GM20431 (cell line): ENCODE measurements around the gene RSU1.

Source experiments
- in situ Hi-C: fragments of 300-500 bp; cut with MseI, MboI; formaldehyde crosslinking; loops from one replicate; pipeline ENCODE4 v1.15.0; 2020; ENCODE audit warnings: low sequenced_read_pairs; ENCODE audit not compliant: unreplicated experiment

The RSU1 gene

GRCh38 chr10:16817125-16818019, at the start of gene RSU1:
Gene RSU1, minus strand, starts transcription at chr10:16817424. Its CDS starts 343 bp downstream, at chr10:16817081.
- in situ Hi-C loops, result no loop called here

- in situ Hi-C loops, result no loop called here
Observed at GRCh38 chr10:16866541-16867275, 49.5 kb upstream of the RSU1 start.

GRCh38 chr10:16865766-16866165, 48.5 kb upstream of the RSU1 start:
- in situ Hi-C loops, result no loop called here

GRCh38 chr10:16863766-16864165, 46.5 kb upstream of the RSU1 start:
- in situ Hi-C loops, result no loop called here

GRCh38 chr10:16857419-16857818, 40.2 kb upstream of the RSU1 start:
- in situ Hi-C loops, result no loop called here

- in situ Hi-C loops, result no loop called here
Observed at GRCh38 chr10:16856567-16856966, 39.3 kb upstream of the RSU1 start.

GRCh38 chr10:16856092-16856491, 38.9 kb upstream of the RSU1 start:
- in situ Hi-C loops, result no loop called here

- in situ Hi-C loops, result no loop called here
Observed at GRCh38 chr10:16854623-16855022, 37.4 kb upstream of the RSU1 start.

- in situ Hi-C loops, result no loop called here
Observed at GRCh38 chr10:16853809-16854208, 36.6 kb upstream of the RSU1 start.

- in situ Hi-C loops, result no loop called here
Observed at GRCh38 chr10:16853201-16853600, 36.0 kb upstream of the RSU1 start.

- in situ Hi-C loops, result no loop called here
Observed at GRCh38 chr10:16852624-16853023, 35.4 kb upstream of the RSU1 start.

- in situ Hi-C loops, result loop anchor here (10.0 to 25.0 kb wide), 2 partner anchors 406 to 589 kb away; no protein-coding TSS in a partner anchor
Observed at GRCh38 chr10:16848562-16849154, 31.4 kb upstream of the RSU1 start.

GRCh38 chr10:16847644-16848043, 30.4 kb upstream of the RSU1 start:
- in situ Hi-C loops, result loop anchor here (10.0 to 25.0 kb wide), 2 partner anchors 407 to 590 kb away; no protein-coding TSS in a partner anchor

GRCh38 chr10:16845248-16845647, 28.0 kb upstream of the RSU1 start:
- in situ Hi-C loops, result loop anchor here (10.0 to 25.0 kb wide), 2 partner anchors 410 to 592 kb away; no protein-coding TSS in a partner anchor

- in situ Hi-C loops, result loop anchor here (10.0 to 25.0 kb wide), 2 partner anchors 411 to 594 kb away; no protein-coding TSS in a partner anchor
Observed at GRCh38 chr10:16843252-16843870, 26.1 kb upstream of the RSU1 start.

- in situ Hi-C loops, result loop anchor here (25.0 kb wide), 1 partner anchor 602 kb away; no protein-coding TSS in a partner anchor
Observed at GRCh38 chr10:16835228-16835627, 18.0 kb upstream of the RSU1 start.

GRCh38 chr10:16832351-16833080, 15.3 kb upstream of the RSU1 start:
- in situ Hi-C loops, result loop anchor here (25.0 kb wide), 1 partner anchor 605 kb away; no protein-coding TSS in a partner anchor

- in situ Hi-C loops, result loop anchor here (25.0 kb wide), 1 partner anchor 609 kb away; no protein-coding TSS in a partner anchor
Observed at GRCh38 chr10:16828701-16829175, 11.5 kb upstream of the RSU1 start.

- in situ Hi-C loops, result loop anchor here (25.0 kb wide), 1 partner anchor 609 kb away; no protein-coding TSS in a partner anchor
Observed at GRCh38 chr10:16828114-16828568, 10.9 kb upstream of the RSU1 start.
